ENCODE results near the gene CPNE7.
"Not testable (repeated sequence)": the region's sequence is repeated elsewhere in the genome, so short reads cannot be mapped to it uniquely, and the experiment has no call there.

Gene CPNE7

DNA sequence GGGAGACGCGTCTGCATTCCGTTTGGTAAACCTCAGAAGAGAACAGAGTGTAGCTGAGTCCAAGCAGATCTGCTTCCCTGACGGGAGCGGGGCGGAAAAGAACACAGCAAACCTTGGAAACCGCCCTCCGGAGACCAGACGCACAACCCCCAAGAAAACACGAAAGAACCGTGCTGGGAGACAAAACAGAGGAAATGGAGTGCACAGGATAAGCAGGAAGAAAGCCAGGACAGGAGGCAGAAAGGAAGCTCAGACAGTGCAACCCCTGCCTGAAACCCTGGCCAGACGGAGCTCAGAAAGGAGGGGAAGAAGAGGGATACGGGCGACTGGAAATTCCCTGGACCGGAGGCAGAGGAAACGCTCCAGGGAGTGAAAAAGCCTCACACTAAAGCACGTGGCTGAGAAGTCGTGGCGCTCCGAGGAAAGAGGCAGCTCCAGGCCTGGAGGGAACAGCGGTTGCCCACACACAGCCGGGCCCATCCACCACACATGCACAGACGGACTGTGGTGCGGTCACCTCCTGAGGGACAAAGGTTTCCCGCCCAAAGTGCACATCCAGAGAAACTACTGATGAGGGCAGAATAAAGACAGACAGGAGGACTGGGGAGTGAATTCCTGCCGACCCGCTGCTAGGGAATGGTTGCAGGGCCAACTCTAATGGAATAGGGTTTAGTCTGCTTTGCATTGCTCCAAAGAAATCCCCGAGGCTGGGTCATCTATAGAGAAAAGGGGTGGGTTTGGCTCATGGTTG lies 48.1 kb downstream of the CPNE7 start:
- DNase-seq (ENCODE audit: low read depth) = no peak

DNA sequence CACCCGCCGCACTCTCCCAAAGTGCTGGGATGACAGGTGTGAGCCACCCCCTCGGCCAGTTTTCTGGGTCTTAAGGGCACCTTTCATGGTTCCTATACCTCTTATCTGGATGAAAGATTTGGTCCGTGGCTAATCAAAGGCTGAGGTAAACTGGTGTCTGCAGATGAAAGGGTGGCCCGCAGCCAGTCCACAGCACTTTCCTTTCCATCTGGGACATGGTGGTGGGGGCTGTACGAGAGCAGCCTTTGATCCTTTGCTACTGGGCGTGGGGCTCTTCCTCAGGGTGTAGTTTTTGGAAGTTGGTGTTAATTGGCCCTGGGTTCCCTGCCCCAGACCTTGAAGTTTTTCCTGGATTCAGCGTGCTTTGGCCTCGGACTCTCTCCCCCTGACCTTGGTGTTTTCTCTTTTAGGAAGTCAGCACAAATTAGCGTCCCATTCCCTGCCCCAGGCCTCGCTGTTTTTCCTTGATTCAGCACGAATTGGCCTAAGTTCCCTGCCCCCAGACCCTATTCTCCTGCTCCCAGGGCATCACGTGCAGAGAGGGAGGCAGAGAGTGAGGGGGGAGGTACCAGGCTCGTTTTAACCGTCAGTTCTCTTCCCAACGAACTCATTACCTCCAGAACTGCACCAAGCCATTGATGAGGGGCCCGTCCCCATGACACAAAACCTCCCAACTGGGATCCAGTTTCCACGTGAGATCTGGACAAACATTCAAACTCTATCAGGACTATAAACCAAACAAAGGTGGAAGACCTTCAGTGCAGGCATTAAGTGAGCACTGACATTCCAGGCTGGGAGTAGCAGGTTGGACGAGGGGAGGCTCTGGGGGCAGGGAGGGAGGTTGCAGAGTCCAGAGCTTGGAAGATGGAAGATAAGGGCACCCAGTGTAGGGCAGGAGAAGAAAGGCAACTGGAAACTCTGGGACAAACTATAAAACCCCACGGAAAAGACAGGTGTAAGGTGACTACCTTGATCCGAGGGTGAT lies 49.5 kb downstream of the CPNE7 start:
- DNase-seq (ENCODE audit: low read depth) = no peak

DNA sequence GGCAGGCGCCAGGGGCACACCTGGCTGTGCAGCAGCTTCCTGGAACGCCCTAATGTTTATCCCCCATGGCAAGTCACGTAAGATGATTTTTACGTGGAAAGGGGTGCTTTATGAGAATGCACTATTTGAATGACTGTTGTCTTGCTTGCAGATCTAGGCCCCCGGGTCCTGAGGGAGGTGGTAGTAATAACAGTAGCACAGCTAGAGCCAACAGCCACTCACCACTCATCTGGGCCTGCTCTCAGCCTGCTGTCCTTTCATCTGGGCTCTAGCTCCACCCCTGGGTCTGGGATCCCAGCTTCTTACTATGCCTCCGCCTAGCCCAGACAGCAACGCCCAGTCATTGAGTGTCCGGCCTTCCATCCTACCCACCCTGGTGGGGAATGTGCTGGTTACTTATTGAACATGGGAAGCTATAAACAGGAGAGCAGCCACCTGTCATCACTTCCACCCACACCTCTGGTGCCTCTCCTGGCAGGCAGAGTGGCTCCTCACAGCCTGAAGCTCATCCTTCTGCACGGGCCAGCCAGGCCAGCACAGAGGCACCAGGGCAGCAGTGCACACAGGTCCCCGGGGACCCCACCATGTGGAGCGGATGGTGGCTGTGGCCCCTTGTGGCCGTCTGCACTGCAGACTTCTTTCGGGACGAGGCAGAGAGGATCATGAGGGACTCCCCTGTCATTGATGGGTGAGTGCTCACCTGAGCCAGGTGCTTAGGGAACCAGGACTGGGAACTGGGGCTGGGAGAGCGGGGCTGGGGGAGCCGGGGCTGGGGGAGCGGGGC lies 54.5 kb downstream of the CPNE7 start:
- DNase-seq (ENCODE audit: low read depth) = no peak

DNA sequence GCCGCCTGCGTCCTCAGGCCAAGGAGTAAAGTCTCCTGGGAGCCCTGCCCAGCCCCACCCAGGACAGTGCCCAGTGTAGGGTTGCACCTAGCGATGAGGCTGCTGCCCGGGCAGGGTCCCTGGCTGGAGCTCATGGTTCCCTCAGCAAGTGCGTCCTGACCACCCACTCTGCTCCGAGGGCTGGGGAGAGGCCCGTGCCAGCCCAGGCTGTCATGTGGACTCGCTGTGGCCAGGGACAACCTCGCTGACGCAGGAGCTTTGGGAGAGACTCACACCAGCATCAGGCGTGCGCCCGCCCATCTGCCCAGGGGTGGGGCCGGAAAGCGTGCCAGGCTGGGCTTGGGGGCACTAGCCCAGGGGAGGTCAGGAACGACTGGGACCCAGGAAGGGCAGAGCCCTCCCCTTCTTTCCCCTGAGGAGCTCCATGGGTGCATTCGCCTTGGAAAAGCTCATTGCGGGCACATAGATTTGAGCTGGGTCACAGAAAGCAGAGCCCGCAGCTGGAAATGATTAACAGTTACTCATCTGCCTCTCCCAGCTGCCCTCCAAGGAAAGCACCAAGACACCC lies 57.6 kb downstream of the CPNE7 start:
- DNase-seq (ENCODE audit: low read depth) = peak; percentile 64

DNA sequence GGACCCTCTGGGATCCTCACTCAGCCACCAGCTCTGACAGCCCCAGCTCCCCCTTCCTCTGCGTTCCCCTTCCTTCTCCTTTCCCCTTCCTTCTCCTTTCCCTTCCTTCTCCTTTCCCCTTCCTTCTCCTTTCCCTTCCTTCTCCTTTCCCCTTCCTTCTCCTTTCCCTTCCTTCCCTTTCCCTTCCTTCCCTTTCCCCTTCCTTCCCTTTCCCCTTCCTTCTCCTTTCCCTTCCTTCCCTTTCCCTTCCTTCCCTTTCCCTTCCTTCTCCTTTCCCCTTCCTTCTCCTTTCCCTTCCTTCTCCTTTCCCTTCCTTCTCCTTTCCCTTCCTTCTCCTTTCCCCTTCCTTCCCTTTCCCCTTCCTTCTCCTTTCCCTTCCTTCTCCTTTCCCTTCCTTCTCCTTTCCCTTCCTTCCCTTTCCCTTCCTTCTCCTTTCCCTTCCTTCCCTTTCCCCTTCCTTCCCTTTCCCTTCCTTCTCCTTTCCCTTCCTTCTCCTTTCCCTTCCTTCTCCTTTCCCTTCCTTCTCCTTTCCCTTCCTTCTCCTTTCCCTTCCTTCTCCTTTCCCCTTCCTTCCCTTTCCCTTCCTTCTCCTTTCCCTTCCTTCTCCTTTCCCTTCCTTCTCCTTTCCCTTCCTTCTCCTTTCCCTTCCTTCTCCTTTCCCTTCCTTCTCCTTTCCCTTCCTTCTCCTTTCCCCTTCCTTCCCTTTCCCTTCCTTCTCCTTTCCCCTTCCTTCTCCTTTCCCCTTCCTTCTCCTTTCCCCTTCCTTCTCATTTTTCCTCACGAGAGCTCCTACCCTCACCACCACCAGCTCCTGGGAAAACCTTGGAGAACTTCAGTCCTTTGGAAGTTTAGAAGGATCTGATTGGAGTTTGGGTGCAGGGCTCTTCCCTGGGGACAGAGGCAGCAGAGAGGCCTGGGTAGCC lies 59.2 kb downstream of the CPNE7 start:
- not testable (repeated sequence) for DNase-seq (ENCODE audit: low read depth)

DNA sequence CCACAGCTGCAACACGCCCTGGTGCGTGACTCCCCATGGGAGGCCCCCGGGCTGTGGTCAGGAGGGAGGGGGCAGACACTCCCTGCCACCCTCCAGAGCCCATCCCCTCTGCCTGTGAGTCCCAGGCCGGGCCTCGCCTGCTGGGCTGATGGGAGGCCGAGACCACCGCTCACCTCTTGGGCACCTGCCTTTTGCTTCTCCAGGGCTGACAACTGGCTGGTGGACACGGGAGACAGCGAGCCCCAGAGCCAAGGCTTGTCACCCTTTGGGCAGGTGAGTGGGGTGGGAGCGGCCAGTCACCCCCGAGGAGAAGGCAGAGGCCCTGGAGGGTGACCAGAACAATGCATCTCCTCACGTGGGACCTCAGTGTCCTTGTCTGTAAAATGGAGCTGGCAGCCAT lies 61.1 kb downstream of the CPNE7 start:
- DNase-seq (ENCODE audit: low read depth) = no peak

DNA sequence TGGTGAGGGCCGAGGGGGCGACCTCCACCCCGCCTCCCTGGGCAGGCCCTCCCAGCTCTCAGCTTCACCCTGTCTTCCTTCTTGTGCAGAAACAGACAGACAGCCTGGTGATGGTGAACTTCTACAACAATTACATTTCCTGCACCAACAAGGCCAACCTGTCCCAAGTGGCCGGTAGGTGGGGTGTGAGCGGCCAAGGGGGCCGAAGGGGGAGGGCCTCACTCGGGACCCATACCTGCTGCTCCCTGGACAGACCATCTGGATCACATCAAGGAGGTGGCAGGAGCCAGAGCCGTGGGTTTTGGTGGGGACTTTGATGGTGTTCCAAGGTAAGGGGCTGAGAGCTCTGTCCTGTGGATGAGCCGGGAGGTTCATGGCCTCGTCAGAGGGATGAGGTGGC lies 61.8 kb downstream of the CPNE7 start:
- no peak for DNase-seq (ENCODE audit: low read depth)

DNA sequence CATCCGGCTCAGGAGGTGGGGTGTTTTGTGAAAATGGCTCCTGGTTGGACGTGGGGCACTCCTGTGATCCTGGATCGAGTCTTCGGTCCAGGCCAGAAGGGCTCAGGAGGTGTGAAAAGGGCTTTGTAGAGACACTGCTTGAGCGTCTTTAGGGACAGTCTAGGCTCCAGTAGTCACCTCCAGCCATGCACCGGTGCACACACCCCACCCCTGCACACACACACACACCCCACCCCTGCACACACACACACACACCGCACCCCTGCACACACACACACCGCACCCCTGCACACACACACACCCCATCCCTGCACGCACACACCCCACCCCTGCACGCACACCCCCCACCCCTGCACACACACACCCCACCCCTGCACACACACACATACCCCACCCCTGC lies 62.9 kb downstream of the CPNE7 start:
- no peak for DNase-seq (ENCODE audit: low read depth)

DNA sequence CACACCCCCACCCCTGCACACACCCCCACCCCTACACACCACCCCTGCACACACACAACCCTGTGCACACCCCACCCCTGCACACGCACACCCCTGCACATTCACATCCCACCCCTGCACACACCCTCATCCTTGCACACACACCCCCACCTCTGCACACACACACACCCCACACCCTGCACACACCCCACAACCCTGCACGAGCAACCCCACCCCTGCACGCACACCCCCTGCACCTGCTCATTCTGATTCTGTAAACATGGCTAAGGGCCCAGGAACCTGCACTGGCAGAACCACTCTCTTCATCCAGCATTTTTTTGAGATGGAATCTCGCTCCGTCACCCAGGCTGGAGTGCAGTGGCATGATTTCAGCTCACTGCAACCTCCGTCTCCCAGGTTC lies 63.8 kb downstream of the CPNE7 start:
- no peak for DNase-seq (ENCODE audit: low read depth)

DNA sequence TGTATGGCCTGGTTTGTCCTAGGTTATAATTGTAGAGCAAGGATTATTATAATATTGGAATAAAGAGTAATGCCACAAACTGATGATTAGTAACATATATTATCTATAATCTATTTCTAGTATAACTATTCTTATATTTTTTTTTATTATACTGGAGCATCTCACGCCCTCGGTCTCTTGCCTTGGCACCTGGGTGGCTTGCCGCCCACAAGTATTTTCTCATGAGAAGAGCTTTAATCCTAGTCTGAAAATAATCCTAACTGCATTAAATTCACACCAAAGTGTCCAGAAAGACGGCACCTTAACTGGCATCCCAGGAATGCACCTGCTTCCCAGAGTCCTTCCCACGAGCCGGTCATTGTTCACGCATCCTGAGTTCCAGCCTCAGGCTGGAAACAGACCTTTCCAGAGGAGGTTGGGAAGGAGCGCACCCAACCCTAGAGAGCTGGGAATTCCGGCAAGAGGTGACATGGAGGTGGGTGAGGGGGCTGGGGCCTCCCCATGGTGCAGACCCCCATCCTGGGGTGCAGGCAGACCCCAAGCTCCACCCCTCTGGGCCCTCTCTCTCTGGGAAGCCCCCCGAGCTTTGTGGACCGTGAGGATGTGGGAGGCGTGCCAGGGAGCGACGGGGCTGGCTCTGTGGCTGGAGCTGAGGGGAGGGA lies 66.0 kb downstream of the CPNE7 start:
- DNase-seq (ENCODE audit: low read depth) = no peak

DNA sequence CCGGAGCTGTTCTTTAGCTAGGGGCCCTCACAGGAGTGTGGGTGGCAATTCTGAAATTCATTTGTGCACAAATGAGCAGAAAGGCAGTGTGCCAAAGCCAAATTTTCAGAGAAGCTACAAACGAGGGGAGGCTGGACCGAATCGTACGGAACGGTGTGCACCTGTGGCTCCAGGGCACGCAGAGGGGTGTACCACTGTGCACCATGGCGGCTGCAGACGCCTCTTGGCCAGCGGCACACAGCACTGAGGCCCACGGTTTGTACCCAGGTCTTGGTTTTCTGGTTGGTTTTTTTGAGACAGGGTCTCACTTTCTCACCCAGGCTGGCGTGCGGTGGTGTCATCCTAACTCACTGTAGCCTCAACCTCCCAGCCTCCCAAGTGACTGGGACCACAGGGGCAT lies 67.0 kb downstream of the CPNE7 start:
- no peak for DNase-seq (ENCODE audit: low read depth)

DNA sequence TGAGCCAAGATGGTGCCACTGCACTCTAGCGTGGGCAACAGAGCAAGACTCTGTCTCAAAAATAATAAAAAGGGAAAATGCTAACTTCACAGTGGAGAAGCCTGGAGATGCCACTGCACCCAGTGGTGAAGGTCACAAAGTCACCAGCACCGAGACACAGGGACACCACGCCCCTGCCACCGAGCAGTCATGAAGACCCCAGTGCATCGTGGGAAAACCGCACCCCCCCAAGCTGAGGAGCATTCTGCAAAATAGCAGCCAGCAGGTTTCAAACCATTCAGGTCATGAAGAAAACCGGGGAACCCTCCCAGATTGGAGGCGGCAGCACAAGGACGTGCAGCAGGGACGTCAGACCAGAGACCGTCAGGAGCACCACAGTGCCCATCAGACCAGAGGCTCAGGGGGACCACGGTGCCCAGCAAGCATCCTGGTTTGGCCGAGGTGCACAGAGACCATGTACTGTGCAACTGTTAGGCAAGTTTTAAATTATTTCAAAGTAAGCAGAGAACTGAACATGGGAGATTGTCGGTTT lies 68.3 kb downstream of the CPNE7 start:
- no peak for DNase-seq (ENCODE audit: low read depth)

DNA sequence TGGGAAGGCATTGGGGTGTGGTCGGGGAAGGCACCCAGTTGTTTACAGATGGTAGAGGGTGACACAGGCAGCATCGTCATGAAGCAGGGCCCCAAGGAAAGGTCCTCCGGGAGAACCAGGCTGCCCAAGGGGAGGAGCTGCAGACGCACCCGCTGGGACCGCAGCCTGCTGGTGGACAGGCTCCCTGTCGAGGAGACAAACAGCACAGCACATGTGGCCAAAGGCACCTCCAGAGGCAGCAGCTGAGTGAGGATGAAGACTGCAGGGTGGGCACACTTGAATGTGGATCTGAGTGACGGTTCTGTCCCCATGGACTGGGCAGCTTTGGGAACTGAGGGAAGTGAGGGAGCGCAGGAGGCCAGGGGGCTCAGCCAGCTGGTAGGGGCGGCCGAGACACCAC lies 69.6 kb downstream of the CPNE7 start:
- DNase-seq (ENCODE audit: low read depth) = no peak

DNA sequence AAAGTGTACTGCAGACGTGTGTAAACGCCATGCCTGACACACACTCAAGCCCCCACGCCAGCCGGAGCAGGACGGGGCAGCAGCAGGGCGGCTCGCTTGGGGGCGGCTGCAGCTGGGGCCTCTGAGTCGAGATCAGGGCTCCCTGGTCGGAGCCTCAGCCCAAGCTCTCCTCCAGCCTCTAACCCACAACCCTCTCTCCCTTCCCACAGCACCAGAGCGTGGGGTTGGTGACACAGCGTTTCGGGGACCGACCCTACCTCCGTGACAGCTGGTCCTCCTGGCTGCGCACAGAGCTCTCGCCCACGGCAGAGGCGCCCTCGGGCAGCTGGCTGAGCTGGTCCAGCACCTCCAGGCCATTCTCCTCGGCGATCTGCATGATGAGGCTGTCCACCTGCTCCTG lies 70.7 kb downstream of the CPNE7 start:
- DNase-seq (ENCODE audit: low read depth) = no peak
